MM.1S (cell line): Measurements from ENCODE around the gene CSTF3.

Source experiments
- DNase-seq: peaks from one replicate; pipeline ENCODE4 v3.0.0-alpha.2; 2015
- H2AFZ ChIP-seq: fragments of 300-600 bp; sonication (generic); 2 replicates; pipeline ENCODE4 v1.6.0; 2016; ENCODE audit warnings: antibody characterized with exemption, low read length
- H3F3A ChIP-seq: fragments of 300-600 bp; sonication (generic); 2 replicates; pipeline ENCODE4 v1.6.1; 2016; ENCODE audit warnings: mild to moderate bottlenecking, antibody characterized with exemption, low read length, moderate library complexity, mixed read lengths; ENCODE audit not compliant: insufficient read depth
- H3K27ac ChIP-seq: fragments of 300-600 bp; sonication (generic); 2 replicates; pipeline ENCODE4 v1.5.1; 2016; ENCODE audit warnings: mild to moderate bottlenecking, low read length
- H3K27me3 ChIP-seq: fragments of 300-600 bp; sonication (generic); replicated peaks from 2 replicates; pipeline ENCODE4 v1.6.0; 2016; ENCODE audit warnings: low read length; ENCODE audit not compliant: insufficient read depth
- H3K36me3 ChIP-seq: fragments of 300-600 bp; sonication (generic); replicated peaks from 2 replicates; pipeline ENCODE4 v1.6.1; 2016; ENCODE audit warnings: mild to moderate bottlenecking, low read length, mixed read lengths; ENCODE audit not compliant: insufficient read depth
- H3K4me1 ChIP-seq: fragments of 300-600 bp; sonication (generic); 2 replicates; pipeline ENCODE4 v1.6.1; 2016; ENCODE audit warnings: low read length, mixed read lengths
- H3K4me2 ChIP-seq: fragments of 300-600 bp; sonication (generic); 2 replicates; pipeline ENCODE4 v1.6.0; 2016; ENCODE audit warnings: low read depth, low read length
- H3K4me3 ChIP-seq: fragments of 300-600 bp; sonication (generic); 2 replicates; pipeline ENCODE4 v1.5.1; 2016; ENCODE audit warnings: low read length, mixed read lengths
- H3K79me2 ChIP-seq: fragments of 300-600 bp; sonication (generic); 2 replicates; pipeline ENCODE4 v1.6.1; 2016; ENCODE audit warnings: mixed run types, low read length, mixed read lengths
- H3K9ac ChIP-seq: fragments of 300-600 bp; sonication (generic); 2 replicates; pipeline ENCODE4 v1.6.1; 2016; ENCODE audit warnings: low read length, mixed read lengths
- H3K9me2 ChIP-seq: fragments of 300-600 bp; sonication (generic); replicated peaks from 2 replicates; pipeline ENCODE4 v1.6.1; 2016; ENCODE audit warnings: mild to moderate bottlenecking, low read length, mixed read lengths; ENCODE audit not compliant: insufficient read depth
- H3K9me3 ChIP-seq: fragments of 300-600 bp; sonication (generic); replicated peaks from 2 replicates; pipeline ENCODE4 v1.6.1; 2016; ENCODE audit warnings: mild to moderate bottlenecking, low read length, mixed read lengths; ENCODE audit not compliant: insufficient read depth
- H4K20me1 ChIP-seq: fragments of 300-600 bp; sonication (generic); 2 replicates; pipeline ENCODE4 v1.6.1; 2016; ENCODE audit warnings: mild to moderate bottlenecking, low read length, moderate library complexity, mixed read lengths; ENCODE audit not compliant: insufficient read depth
- EZH2 ChIP-seq: fragments of 300-600 bp; sonication (generic); optimal IDR thresholded peaks from 2 replicates; pipeline ENCODE3; 2017; ENCODE audit warnings: low read depth, mild to moderate bottlenecking, antibody characterized with exemption, low read length, mixed read lengths
- EZH2phosphoT487 ChIP-seq: fragments of 300-600 bp; sonication (generic); IDR thresholded peaks from 2 replicates; pipeline ENCODE4 v1.6.1; 2018; ENCODE audit warnings: antibody characterized with exemption, low read length
- TF ChIP-seq, protein P1 (sequence below): fragments of 300-600 bp; sonication (generic); IDR thresholded peaks from 2 replicates; pipeline ENCODE4 v1.5.1; 2016; ENCODE audit warnings: antibody characterized with exemption, low read length, mixed read lengths

CSTF3 gene

GRCh38 chr11:33064866-33065265 lies 96.4 kb downstream of the CSTF3 start:
- no peak overlapping the region for H3K9ac ChIP-seq
- H2AFZ ChIP-seq = no peak overlapping the region
- H3K4me1 ChIP-seq = no peaks in the 10 kb centered on the region
- no peak overlapping the region for H3K4me3 ChIP-seq
- no peaks in the 10 kb centered on the region for H4K20me1 ChIP-seq
- H3K9me2 ChIP-seq = no peaks in the 10 kb centered on the region
- no peaks in the 10 kb centered on the region for H3K79me2 ChIP-seq
- no peaks in the 10 kb centered on the region for H3F3A ChIP-seq
- H3K4me2 ChIP-seq = no peak overlapping the region
- H3K9me3 ChIP-seq = no peaks in the 10 kb centered on the region
- no peak overlapping the region for H3K27ac ChIP-seq
- TF ChIP-seq, protein P1, sequence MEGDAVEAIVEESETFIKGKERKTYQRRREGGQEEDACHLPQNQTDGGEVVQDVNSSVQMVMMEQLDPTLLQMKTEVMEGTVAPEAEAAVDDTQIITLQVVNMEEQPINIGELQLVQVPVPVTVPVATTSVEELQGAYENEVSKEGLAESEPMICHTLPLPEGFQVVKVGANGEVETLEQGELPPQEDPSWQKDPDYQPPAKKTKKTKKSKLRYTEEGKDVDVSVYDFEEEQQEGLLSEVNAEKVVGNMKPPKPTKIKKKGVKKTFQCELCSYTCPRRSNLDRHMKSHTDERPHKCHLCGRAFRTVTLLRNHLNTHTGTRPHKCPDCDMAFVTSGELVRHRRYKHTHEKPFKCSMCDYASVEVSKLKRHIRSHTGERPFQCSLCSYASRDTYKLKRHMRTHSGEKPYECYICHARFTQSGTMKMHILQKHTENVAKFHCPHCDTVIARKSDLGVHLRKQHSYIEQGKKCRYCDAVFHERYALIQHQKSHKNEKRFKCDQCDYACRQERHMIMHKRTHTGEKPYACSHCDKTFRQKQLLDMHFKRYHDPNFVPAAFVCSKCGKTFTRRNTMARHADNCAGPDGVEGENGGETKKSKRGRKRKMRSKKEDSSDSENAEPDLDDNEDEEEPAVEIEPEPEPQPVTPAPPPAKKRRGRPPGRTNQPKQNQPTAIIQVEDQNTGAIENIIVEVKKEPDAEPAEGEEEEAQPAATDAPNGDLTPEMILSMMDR = no peak
- TF ChIP-seq EZH2phosphoT487 = no peak
- TF ChIP-seq EZH2 = no peak
- no peaks in the 10 kb centered on the region for H3K27me3 ChIP-seq
- no peak for DNase-seq
- no peaks in the 10 kb centered on the region for H3K36me3 ChIP-seq

DNA sequence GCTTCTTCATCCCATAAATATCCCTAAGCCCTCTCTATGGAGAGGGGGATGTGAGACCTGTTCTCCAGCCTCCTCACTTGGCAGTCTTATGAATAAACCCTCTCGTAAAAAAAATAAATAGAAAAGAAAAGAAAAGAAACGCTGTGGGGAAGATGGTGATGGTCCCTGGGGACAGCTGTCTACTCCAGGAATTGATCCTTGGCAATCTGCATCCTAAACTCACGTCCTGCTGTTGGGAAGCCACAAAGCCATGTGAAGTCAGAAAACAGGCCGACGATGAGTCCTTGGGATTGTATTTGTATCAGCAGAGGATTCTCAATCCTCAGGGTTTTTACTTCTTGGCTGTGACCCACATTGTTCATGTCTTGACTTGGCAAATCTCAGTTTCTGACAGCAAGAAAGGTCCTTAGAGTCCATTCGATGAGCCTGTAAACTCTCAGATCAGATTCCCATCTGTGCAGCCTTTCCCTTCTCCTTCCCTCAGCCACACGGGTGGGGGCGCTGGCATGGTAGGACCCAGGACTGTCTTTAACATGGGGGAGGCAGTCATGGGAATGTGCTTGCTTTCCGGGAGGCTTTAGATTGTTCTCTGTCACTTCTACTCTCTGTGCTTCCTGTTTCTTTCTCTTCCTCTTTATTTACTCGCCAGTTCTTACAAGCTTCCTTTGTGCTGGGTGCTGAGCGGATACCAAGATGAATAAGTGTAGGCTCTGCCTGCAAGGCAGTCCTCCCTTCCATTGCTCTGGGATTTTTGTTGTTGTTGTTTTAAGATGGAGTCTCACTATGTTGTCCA lies 97.1 kb downstream of the CSTF3 start:
- no peaks in the 10 kb centered on the region for H3K9me2 ChIP-seq
- no peak for DNase-seq
- no peak overlapping the region for H3K4me3 ChIP-seq
- TF ChIP-seq EZH2 (no peak), EZH2phosphoT487 (no peak)
- TF ChIP-seq, protein P1 = no peak
- H3K4me1 ChIP-seq = no peaks in the 10 kb centered on the region
- H3K9ac ChIP-seq = no peak overlapping the region
- no peak overlapping the region for H3K4me2 ChIP-seq
- no peaks in the 10 kb centered on the region for H3K79me2 ChIP-seq
- no peak overlapping the region for H3K27ac ChIP-seq
- no peaks in the 10 kb centered on the region for H3K9me3 ChIP-seq
- H3K36me3 ChIP-seq = no peaks in the 10 kb centered on the region
- no peaks in the 10 kb centered on the region for H4K20me1 ChIP-seq
- H2AFZ ChIP-seq = no peak overlapping the region
- H3F3A ChIP-seq = no peaks in the 10 kb centered on the region
- H3K27me3 ChIP-seq = no peaks in the 10 kb centered on the region

GRCh38 chr11:33063326-33063881 lies 97.9 kb downstream of the CSTF3 start:
- Histone ChIP-seq H3K9me2 (no peaks in the 10 kb centered on the region), H3K9me3 (no peaks in the 10 kb centered on the region), H3K4me2 (no peak overlapping the region), H4K20me1 (no peaks in the 10 kb centered on the region), H3K36me3 (no peaks in the 10 kb centered on the region; the same call in 1 of the 2 replicates), H3K27me3 (no peaks in the 10 kb centered on the region), H3F3A (no peaks in the 10 kb centered on the region), H3K79me2 (no peaks in the 10 kb centered on the region), H3K4me3 (no peak overlapping the region), H3K4me1 (no peaks in the 10 kb centered on the region), H2AFZ (no peak overlapping the region), H3K27ac (no peak overlapping the region), H3K9ac (no peak overlapping the region)
- DNase-seq = no peak
- no peak for TF ChIP-seq EZH2phosphoT487
- TF ChIP-seq, protein P1 = no peak
- TF ChIP-seq EZH2 = no peak
